HG03025 (cell line): Measurements from ENCODE around the gene ABCA4.

Experiments used
- ATAC-seq: cut with Tn5 transposase; IDR thresholded peaks from one replicate; pipeline ENCODE4 v1.9.1; 2021; ENCODE audit warnings: mild to moderate bottlenecking, moderate library complexity; ENCODE audit not compliant: unreplicated experiment, low FRiP score

ABCA4 gene

DNA sequence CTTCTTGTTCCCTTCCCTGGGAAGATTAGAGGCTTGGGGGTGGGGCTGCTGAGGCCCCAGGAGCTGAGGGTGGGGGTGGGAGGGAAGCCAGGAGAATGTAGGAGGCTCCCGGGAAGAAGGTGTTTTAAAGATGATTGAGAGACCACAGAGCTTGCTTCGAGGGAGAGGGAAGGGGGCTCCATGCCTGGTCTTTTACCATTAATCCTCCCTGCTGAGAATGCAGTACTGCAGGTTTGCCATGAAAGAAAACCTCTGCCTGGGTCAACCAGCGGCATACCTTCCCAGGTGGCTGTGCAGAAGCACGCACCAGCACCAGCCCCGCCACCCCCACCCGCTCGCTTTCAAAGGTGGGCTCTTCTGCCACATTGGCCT, 15.4 kb downstream of the ABCA4 start:
- no peak for ATAC-seq

DNA sequence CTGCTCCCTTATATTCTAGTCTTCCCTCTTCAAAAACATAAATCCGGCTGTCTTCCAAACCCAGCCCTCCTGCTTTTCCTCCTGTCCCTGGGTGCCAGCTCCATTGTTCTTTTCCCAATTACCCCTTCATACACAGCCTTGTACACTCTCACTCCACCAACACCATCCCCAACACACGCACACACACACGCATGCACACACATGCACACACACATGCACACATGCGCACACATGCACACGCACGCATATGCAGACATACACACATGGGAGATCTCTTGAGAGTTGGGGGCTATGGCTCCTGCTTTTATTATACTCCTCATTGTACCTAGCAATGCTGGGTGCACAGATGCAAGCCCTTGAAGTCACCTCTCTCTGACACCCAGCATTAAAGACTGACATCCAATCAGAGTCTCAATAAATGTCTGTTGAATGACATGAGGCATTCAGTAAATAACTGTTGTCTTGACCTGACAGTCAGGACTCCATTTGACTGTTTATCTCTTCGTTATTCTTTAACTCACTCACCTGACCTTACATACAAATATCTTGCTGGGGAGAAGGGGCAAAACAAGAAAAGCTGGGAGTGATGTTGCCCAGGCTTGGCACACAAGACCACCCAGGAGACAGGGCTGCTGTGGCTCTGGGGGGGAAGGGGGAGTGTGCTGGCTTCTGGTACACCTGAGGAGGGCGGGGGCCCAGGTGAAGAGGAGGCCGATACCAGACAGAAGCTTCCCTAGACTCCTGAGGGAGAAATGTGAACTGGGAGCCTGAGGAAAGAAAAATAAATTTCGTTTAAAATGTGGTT, 16.0 kb downstream of the ABCA4 start:
- no peak for ATAC-seq

DNA sequence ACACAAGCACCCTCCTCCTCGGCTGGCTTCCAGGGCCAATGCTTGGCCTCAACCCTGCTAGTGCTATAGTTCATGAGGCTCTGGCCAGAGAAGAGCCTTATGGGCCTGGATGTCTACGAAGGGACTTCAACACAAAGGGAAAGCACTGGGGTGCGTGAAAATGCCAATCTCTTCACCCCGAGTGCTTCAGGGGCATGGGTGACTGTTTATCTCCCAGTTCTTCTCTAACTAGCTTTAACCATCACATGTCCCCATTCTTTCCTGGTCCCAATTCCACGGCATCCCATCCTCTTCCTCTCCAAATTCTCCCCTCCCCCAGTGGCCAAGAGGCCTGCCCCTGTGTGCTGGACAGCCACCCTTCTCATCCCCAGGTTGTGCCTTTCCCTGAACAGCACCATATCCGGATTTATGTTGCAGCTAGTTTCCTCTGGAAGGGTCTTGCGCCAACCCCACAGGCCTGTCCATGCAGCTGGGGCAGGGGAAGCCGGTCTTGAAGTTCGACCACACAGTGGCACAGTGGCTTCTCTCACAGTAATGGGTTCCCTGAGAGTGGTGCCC, 16.7 kb downstream of the ABCA4 start:
- ATAC-seq, result no peak

DNA sequence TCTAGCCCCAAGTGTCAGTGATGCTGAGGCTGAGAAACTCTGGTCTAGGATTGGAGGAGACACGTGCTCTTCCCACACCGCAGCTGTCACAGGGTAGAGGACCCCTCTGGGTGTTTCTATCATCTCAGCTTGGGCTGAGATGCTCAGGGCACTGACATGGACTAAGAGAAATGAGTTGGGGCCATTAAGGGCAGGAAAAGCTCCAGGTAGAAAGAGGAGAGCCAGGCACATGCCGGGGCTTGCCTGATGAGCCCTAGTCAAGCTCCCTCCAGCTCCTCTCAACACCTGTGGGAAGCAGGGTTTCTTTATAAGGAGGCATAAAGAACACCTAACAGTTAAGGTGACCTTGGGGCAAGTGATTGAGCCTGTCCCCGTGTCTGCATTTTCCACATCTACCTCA, 17.3 kb downstream of the ABCA4 start:
- no peak for ATAC-seq

DNA sequence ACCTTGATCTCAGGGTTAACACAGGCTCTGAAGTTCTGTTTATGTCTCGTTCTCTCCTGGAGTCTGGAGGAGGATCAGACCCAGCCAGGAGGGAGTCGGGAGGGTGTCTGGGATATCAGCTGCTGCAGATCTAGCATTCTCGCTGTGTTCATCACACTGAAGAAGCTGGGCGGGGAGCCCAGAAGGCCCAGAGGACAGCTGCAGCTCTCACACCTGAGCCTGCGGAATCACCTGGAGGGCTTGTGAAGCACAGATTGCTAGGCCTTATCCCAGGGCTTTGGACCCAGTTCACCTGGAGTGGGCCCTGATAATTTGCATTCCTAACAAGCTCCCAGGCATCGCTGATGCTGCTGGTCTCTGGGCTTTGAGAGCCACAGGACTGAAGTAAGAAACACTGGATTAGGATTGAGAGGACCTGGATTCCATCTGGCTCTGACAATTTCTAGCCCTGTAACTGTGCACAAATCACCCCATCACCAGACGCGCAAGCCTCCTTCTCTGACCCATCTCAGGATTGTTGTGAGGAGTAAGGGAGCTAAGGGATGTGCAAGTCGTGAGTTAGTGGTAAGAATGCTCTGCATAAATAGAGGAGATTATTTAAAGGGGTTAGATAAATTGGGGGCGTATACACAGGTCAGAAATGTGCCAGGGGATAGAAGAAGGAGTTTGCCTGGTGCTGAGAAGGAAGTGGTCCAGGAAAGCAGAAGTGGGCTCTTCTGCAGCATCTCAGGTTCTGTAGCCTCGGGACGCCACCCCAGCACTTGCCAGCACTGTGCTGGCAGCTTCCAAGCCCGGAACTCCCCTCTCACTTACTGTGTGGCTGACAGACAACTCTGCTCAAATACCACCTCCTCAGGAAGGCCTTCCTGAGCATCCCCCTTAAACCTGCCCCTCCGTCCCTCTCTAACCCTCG, 19.1 kb downstream of the ABCA4 start:
- no peak for ATAC-seq

DNA sequence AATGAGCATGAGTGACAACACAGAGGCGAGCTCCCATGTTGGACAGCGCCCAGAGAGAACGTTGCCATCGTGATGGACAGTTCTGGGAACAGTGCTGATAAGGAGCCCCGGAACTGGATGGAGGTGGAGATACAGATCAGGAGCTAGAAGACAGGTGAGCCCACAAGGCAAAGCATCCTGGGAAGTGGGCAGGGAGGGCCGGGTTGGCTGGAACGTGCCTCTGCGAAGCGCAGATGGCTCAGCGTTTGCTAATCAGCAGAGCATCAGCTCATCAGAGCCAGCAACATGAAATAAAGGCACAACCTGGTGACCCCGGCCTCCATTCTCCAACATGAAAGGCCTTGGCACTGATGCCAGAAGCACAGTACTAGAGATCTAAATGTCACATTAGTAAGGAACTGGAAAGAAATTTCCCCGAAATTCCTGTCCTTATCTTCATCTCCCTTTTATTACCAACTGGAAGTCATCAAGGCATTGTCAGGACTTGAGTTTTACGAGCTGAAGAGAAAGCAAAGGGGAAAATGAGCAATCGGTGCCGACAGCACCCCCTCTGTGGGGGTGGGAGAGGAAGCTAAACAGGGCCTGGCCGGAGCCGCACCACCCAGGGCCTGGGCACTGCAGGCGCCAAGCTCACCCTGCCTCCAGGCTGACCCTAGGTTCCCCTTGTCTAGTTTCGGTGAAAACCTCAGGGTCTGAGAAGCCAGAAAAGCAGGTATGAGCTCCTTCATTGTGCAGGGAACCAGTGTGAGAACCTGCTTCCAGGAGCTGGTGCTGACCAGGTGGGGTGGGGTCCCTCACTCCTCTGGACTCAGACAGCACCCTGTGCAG, 19.9 kb downstream of the ABCA4 start:
- ATAC-seq, result no peak

DNA sequence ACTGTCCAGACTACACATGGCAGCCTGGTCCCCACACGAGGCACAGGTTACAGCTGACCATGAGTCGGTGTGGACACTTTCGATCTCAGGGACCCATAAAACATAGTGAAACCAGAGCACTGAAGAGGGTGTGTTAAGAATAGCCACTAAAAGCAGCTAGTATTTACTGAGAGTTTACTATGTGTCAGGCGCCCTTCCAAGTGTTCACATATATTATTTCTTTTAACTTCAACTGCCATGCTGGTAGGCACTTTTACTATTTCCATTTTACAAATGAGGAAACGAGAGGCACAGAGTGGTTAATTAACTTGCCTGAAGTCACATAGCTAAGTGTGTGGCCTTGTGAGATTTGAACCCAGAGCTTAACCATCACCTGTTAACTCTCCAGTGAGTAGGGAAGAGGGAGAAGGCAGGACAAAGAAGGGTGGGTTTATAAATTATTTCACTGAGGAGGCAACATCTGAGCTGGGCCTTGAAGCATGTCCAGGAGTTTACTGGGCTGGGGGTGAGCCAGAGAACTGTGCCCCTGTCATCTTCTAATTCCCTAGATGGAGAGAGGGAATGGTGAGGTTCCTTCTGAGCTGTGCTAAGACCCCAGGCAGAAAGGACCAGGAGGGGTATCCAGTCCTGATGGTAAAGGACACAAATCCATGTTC, 20.7 kb downstream of the ABCA4 start:
- no peak for ATAC-seq

DNA sequence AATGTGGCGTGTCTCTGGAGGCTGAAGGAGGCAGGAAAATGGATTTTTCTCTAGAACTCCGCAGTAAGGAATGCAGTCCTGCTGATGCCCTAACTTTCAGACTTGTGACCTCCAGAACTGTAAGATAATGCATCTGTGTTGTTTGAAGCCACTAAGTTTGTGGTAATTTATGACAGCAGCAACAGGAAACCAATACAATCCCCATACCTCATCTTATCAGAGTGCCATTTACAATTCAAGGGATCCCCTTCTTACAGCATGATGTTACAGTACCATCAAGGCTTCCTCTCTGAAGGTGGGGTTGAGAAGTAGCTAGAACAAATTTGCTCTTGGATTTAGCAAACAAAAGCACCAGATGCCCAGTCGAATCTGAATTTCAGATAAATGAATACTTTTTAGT, 21.6 kb downstream of the ABCA4 start:
- no peak for ATAC-seq

DNA sequence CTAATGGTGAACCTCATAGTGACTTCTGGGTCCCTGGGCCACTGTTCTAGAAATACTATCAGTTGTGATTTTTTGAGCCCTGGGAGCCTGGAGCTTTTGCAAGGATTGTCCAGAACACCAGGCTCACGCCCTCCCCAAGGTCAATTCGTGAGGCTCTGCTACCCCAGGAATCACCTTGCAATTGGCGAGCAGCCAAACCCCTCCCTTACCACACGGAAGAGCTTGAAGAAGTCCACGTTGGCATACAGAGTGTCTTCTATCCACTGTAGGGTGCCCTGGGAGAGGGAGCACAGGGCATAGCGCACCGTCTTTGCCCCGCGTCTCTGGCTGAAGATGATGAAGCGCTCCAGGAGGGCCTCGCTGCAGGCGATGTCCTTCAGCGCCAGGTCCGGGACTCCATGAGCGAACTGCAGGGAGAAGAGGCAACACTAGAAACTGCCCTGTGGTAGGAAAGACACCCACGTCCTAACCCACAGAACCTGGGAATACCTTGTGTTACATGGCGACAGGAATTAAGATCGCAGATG, 22.3 kb downstream of the ABCA4 start:
- ATAC-seq, result no peak

DNA sequence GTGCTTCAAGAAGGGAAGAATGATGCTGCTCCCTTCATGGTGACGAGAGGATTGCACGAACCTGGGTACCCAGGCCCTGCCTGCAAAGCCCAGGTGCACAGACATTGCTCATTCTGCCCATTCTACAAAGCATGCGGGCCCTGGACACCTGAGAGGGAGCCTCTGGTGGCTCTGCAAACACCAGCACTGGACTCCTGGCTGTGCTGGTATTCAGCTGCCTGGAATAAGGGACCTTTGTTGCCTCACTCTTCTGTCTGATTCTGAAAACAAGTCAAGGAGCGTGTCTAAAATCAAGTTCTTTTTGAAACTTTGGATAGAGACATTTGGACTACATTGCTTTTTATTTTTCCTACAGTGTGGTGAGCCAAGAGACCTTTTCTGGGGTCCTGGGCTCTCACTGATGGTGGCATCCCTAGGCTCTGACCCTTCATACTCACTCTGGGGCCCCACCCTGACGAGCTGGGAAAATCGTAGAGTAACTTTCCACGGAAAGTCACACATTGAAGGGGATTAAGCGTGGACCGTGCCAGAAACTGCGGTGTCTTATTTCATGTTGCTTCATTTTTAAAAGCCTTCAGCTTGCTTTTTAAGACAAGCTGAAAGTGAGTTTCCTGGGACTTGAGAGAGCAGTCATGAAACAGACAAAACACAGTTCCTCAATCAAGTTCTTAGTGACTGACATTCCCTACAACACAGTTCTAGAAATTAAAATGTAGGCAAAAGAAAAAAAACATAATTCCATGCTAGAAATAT, 24.0 kb downstream of the ABCA4 start:
- no peak for ATAC-seq

DNA sequence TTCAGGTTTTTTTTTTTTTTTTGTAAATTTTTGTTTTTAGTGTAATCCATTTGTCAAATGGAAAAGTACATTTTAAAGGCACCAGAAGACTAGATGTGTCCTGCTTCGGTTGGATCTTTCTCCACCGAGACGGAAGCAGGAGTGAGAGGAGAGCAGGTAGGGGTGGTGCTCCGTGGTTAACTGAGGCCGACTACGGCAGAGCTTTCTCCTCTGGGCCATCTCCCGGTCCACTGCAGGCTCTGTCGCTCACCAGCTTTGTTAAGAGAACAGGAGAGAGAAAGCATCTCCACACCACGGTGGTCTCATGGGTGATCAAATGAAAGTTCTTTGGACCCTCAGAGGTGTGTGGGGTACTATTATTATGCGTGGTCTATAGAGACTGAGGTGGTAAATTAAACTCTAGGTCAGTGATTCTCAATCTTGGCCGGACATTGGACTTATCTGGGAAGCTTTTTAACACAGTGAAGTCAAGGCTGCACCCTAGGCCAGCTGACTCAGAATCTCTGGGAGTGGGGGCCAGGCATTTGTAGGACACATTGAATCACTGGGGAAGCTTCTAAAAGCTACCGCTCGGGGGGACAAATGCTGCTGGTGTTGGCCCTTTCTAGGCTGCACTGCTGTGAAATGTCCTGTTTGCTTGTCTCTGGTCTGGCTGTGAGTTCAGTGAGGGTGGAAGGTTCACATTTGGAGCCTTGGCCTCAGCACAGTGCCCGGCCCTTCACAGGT, 25.0 kb downstream of the ABCA4 start:
- ATAC-seq, result no peak

DNA sequence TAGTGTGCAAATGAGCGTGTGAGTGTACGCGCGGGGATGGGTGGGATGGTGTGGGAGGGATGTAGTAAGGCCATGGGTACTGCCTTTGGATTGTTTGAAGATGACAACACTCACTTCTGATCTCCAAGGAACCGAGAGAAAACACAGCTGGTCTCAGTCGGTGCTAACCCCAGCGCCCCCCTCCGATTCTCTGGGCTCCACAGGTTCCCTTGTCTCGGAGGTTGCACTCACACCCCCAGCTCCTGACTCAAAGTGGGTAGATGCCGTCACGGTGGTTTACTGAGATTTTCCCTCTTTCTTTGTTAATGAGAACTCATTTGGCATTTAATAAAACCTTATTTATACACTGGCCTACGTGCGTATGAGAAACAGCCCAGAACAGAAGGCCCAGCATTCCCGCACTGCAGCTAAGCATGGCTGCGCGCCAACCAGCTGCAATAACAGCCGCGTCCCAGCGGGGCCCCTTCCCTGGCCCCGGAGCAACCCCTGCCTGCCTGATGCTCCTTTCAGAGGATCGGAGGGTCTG, 25.8 kb downstream of the ABCA4 start:
- ATAC-seq, result no peak

DNA sequence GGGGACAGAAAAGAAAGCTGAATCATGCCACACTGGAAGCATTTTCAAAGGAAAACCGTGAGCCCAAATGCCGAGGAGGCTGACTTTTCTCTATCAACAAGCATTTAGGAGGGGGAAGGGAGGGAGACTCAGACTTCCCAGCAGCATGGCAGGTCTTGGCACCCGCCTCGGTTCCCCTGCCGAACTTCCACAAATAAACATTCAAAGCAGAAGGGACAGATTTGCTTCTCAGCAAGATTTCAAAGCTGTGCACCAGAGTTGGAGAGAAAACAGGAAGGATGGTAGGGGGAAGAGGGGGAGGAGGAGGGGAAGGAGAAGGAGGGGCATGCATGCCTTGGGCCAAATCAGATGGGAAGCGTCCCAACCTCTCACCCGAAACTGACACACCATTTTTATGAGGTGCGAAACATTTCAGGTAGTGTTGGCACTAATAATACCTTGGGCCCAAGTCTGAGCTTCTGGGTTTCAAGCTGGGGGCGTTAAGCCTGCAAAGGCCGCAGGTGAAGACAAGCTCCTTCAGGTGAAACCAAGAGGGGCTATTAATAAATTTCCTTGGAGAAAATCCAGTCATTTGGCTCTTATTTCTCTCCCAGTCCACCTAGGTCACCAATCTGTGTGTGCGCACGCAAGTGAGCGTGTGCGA, 26.4 kb downstream of the ABCA4 start:
- ATAC-seq, result no peak

DNA sequence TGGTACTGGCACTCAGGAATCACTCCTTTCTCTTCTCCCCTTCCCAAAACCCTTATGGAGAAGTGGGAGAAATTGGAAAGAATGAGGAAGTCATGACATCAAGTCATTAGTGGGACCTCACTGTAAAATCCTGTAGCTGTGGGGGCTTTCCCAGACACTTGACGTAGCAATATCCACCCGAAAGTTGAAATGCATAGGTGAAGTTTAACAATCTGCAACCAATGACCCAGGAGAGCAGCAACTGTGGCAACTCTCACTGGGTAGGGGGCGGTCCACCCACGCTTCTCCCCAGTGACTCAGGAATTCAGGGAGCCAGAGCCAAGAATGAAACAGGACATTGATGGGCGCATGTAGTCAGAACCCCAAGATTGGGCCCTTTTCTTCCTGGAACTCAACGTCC, 27.0 kb downstream of the ABCA4 start:
- ATAC-seq, result no peak

DNA sequence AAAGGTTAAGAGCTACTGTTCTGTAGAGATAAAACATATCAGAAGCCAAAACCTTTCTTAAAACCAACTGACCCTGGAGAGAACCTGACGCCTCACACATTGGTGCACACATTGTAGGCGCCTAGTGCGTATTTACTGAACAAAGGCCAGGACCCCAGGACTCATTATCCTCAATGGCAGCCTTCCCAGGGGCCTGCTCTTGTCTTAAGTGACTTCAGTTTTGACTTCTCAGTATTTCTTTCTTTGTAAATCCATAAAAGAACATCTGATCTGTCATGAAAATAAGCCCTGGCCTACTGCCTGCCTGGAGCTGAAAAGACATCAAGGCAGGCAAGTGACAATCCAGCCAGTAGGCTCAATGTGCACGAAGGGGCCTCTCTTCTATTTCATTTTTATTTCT, 27.6 kb downstream of the ABCA4 start:
- no peak for ATAC-seq

DNA sequence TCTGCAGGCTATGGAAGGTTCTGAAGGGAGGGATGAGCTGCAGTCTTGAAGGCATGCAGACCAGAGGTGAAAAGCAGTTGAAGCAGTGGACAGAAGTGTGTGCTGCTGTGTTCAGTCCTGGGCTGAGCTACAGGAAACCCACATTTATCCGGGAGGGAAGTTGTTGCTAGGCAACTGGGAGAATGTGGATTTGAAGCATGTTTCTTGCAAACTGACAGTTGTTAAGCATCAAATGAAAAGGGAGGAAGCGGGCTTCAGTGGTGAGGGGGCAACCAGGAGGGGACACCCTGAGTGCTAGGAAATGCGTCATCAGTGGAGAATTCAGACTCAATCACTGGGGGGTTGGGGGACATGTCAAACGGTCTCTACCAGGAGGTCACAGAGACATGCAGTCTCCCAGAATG, 28.7 kb downstream of the ABCA4 start:
- no peak for ATAC-seq

DNA sequence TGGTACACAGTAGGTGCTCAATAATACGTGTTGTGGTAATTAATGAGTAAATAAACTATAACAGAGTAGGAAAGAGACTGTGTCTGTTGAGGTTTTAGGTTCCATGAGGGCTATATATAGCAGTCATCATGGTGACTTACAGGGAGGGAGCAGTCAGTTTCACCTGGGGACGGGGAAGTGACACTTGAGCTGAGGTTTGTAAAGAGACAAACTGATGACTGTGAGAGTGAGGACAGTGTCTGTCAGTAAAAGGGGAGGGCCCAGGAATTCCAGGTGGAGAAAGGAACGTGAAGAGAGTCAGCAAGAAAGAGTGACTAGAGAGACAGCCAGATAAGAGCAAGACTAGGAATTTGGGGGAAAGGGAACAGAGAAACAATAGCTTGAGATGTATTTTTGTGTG, 30.2 kb downstream of the ABCA4 start:
- no peak for ATAC-seq

DNA sequence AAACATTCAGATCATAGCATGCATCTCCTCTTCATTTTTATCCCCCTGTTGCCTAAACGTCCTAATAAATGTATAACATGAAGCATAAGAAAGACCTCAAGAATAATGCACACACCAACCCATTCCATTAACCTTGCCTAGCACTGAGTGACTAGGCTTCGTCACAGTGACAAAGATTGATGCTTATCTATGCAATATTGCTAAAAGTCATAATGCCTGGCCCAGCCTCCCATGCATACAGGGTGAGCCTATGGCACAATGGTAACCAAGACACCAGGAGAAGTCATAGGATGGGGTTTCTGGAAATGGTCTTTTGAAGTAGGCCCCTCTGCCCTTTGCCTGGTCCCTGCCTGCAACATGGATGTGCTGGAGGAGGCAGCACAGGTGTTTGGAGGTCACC, 33.8 kb downstream of the ABCA4 start:
- no peak for ATAC-seq
